MM.1S (cell line): ENCODE data around the gene LOXL4.

Source experiments
- DNase-seq: peaks from one replicate; pipeline ENCODE4 v3.0.0-alpha.2; 2015
- H2AFZ ChIP-seq: fragments of 300-600 bp; sonication (generic); 2 replicates; pipeline ENCODE4 v1.6.0; 2016; ENCODE audit warnings: antibody characterized with exemption, low read length
- H3F3A ChIP-seq: fragments of 300-600 bp; sonication (generic); 2 replicates; pipeline ENCODE4 v1.6.1; 2016; ENCODE audit warnings: mild to moderate bottlenecking, antibody characterized with exemption, low read length, moderate library complexity, mixed read lengths; ENCODE audit not compliant: insufficient read depth
- H3K27ac ChIP-seq: fragments of 300-600 bp; sonication (generic); 2 replicates; pipeline ENCODE4 v1.5.1; 2016; ENCODE audit warnings: mild to moderate bottlenecking, low read length
- H3K27me3 ChIP-seq: fragments of 300-600 bp; sonication (generic); replicated peaks from 2 replicates; pipeline ENCODE4 v1.6.0; 2016; ENCODE audit warnings: low read length; ENCODE audit not compliant: insufficient read depth
- H3K36me3 ChIP-seq: fragments of 300-600 bp; sonication (generic); replicated peaks from 2 replicates; pipeline ENCODE4 v1.6.1; 2016; ENCODE audit warnings: mild to moderate bottlenecking, low read length, mixed read lengths; ENCODE audit not compliant: insufficient read depth
- H3K4me1 ChIP-seq: fragments of 300-600 bp; sonication (generic); 2 replicates; pipeline ENCODE4 v1.6.1; 2016; ENCODE audit warnings: low read length, mixed read lengths
- H3K4me2 ChIP-seq: fragments of 300-600 bp; sonication (generic); 2 replicates; pipeline ENCODE4 v1.6.0; 2016; ENCODE audit warnings: low read depth, low read length
- H3K4me3 ChIP-seq: fragments of 300-600 bp; sonication (generic); 2 replicates; pipeline ENCODE4 v1.5.1; 2016; ENCODE audit warnings: low read length, mixed read lengths
- H3K79me2 ChIP-seq: fragments of 300-600 bp; sonication (generic); 2 replicates; pipeline ENCODE4 v1.6.1; 2016; ENCODE audit warnings: mixed run types, low read length, mixed read lengths
- H3K9ac ChIP-seq: fragments of 300-600 bp; sonication (generic); 2 replicates; pipeline ENCODE4 v1.6.1; 2016; ENCODE audit warnings: low read length, mixed read lengths
- H3K9me2 ChIP-seq: fragments of 300-600 bp; sonication (generic); replicated peaks from 2 replicates; pipeline ENCODE4 v1.6.1; 2016; ENCODE audit warnings: mild to moderate bottlenecking, low read length, mixed read lengths; ENCODE audit not compliant: insufficient read depth
- H3K9me3 ChIP-seq: fragments of 300-600 bp; sonication (generic); replicated peaks from 2 replicates; pipeline ENCODE4 v1.6.1; 2016; ENCODE audit warnings: mild to moderate bottlenecking, low read length, mixed read lengths; ENCODE audit not compliant: insufficient read depth
- H4K20me1 ChIP-seq: fragments of 300-600 bp; sonication (generic); 2 replicates; pipeline ENCODE4 v1.6.1; 2016; ENCODE audit warnings: mild to moderate bottlenecking, low read length, moderate library complexity, mixed read lengths; ENCODE audit not compliant: insufficient read depth
- EZH2 ChIP-seq: fragments of 300-600 bp; sonication (generic); optimal IDR thresholded peaks from 2 replicates; pipeline ENCODE3; 2017; ENCODE audit warnings: low read depth, mild to moderate bottlenecking, antibody characterized with exemption, low read length, mixed read lengths
- EZH2phosphoT487 ChIP-seq: fragments of 300-600 bp; sonication (generic); IDR thresholded peaks from 2 replicates; pipeline ENCODE4 v1.6.1; 2018; ENCODE audit warnings: antibody characterized with exemption, low read length
- TF ChIP-seq, protein P1 (sequence below): fragments of 300-600 bp; sonication (generic); IDR thresholded peaks from 2 replicates; pipeline ENCODE4 v1.5.1; 2016; ENCODE audit warnings: antibody characterized with exemption, low read length, mixed read lengths

The LOXL4 gene

DNA sequence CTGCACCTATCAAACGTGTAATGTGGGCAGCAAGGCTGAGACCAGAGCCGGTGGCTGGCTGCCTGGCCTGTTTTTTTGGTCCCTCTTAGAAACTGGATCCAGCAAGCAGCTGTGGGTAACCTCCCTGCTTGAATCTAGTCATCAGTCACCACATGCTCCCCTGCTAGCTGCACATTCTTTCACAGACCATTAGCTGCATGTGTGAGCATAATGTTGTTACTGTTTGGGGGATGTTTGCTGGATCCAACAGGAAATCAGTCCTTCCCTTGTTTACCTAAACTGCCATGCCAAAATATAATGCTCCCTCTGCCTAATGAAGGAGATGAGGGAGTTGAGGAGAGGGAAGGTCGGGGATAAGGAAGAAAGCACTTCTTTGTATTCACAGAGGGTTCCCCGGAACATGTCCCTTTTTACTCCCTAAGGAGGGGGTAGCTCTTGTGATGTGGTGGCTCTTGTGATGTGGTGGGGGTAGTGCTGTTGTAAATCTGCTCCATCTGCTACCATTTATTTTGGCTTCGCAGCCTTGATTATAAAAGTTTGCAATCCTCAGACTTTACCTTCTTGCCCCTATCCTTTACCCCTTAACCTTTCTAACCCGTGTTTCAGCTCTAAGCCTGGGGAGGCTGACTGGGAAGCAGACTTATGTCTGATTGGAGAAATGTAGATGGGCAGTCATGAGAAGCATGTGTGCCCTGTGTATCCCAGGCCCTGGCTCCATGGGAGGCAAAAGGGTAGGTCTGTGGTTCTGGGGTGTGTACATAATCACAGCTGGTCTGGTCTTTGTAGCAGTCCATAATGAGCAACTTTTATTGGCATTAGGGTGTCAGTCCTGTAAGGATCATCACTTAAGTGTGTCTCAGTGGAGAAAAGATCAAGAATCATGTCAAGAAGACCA lies 20.8 kb downstream of the LOXL4 start:
- Histone ChIP-seq H3K27ac (no peak overlapping the region), H3K4me3 (no peak overlapping the region), H2AFZ (no peak overlapping the region), H3K4me1 (peaks cover 5% of the 10 kb centered on the region; the same call in 1 of the 2 replicates), H3K4me2 (no peak overlapping the region), H3K36me3 (0 out of 2 replicates have a peak, but pooled peaks cover 4% of the 10 kb centered on the region), H3K9ac (no peak overlapping the region), H3F3A (no peaks in the 10 kb centered on the region), H3K9me3 (no peaks in the 10 kb centered on the region), H4K20me1 (no peaks in the 10 kb centered on the region), H3K27me3 (no peaks in the 10 kb centered on the region), H3K9me2 (no peaks in the 10 kb centered on the region), H3K79me2 (no peaks in the 10 kb centered on the region)
- TF ChIP-seq EZH2 (no peak), EZH2phosphoT487 (no peak)
- TF ChIP-seq, protein P1, sequence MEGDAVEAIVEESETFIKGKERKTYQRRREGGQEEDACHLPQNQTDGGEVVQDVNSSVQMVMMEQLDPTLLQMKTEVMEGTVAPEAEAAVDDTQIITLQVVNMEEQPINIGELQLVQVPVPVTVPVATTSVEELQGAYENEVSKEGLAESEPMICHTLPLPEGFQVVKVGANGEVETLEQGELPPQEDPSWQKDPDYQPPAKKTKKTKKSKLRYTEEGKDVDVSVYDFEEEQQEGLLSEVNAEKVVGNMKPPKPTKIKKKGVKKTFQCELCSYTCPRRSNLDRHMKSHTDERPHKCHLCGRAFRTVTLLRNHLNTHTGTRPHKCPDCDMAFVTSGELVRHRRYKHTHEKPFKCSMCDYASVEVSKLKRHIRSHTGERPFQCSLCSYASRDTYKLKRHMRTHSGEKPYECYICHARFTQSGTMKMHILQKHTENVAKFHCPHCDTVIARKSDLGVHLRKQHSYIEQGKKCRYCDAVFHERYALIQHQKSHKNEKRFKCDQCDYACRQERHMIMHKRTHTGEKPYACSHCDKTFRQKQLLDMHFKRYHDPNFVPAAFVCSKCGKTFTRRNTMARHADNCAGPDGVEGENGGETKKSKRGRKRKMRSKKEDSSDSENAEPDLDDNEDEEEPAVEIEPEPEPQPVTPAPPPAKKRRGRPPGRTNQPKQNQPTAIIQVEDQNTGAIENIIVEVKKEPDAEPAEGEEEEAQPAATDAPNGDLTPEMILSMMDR, result no peak
- no peak for DNase-seq

DNA sequence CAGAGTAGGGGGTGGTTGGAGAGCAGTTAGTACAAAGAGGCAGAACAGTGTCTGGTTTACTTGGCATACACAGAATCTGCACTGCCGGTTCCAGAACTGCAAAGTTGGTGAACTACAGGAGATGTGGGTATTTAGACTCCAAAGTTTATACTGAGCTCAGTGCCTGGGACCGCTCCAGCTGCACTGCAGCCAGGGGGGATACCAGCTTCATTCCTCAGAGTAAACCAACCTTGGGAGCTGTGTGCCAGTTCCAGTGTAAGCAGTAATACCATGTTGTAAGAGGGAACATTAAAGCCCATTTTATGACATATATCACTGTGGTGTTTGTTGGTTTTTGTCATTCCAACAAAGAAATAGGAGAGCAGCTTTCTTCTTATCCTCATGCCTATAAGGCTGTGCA lies 23.4 kb downstream of the LOXL4 start:
- Histone ChIP-seq H2AFZ (no peak overlapping the region), H3F3A (no peaks in the 10 kb centered on the region), H3K4me2 (no peak overlapping the region), H3K9me2 (no peaks in the 10 kb centered on the region), H3K27ac (no peak overlapping the region), H3K9ac (no peak overlapping the region), H3K36me3 (0 out of 2 replicates have a peak, but pooled peaks cover 4% of the 10 kb centered on the region), H3K4me3 (no peak overlapping the region), H3K4me1 (no peaks in the 10 kb centered on the region), H3K79me2 (no peaks in the 10 kb centered on the region), H4K20me1 (no peaks in the 10 kb centered on the region), H3K27me3 (no peaks in the 10 kb centered on the region), H3K9me3 (no peaks in the 10 kb centered on the region)
- no peak for DNase-seq
- TF ChIP-seq EZH2phosphoT487 (no peak), EZH2 (no peak)
- TF ChIP-seq, protein P1, result no peak

DNA sequence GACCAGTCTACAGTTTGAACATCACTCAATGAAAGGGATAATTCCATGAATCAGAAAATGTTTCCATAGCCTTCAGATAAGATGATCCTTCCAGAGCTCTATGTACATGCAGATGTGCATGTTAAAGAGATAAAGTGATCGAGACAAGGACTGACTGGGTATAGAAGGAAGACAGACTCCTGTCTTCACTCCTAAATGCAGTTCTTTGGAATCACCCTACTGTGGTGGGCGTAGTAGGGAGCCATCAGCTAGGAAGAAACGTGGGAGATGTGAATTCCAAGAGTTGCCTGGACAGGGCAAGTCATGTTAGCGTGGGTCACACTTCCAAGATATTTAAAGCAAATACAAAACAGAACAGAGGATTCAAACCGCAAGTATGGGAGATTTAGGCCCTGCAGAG lies 23.9 kb downstream of the LOXL4 start:
- Histone ChIP-seq H3K79me2 (no peaks in the 10 kb centered on the region), H4K20me1 (no peaks in the 10 kb centered on the region), H3K4me1 (no peaks in the 10 kb centered on the region), H3K9ac (no peak overlapping the region), H3K36me3 (0 out of 2 replicates have a peak, but pooled peaks cover 4% of the 10 kb centered on the region), H3K4me2 (no peak overlapping the region), H3K27ac (no peak overlapping the region), H3K27me3 (no peaks in the 10 kb centered on the region), H2AFZ (no peak overlapping the region), H3K4me3 (no peak overlapping the region), H3K9me3 (no peaks in the 10 kb centered on the region), H3F3A (no peaks in the 10 kb centered on the region), H3K9me2 (no peaks in the 10 kb centered on the region)
- no peak for DNase-seq
- TF ChIP-seq, protein P1, result no peak
- no peak for TF ChIP-seq EZH2
- TF ChIP-seq EZH2phosphoT487, result no peak
